AG09319 (cell line): ENCODE results near the gene TSPAN5.

Experiments
- DNase-seq: peaks from one replicate; pipeline ENCODE4 v3.0.0-alpha.2; 2010; ENCODE audit warnings: low read depth; ENCODE audit errors: extremely low read depth
- CTCF ChIP-seq: IDR thresholded peaks from 2 replicates; pipeline ENCODE4 v1.5.1; 2011; ENCODE audit warnings: low read depth, mild to moderate bottlenecking, inconsistent platforms, low read length, moderate library complexity

Gene TSPAN5

DNA sequence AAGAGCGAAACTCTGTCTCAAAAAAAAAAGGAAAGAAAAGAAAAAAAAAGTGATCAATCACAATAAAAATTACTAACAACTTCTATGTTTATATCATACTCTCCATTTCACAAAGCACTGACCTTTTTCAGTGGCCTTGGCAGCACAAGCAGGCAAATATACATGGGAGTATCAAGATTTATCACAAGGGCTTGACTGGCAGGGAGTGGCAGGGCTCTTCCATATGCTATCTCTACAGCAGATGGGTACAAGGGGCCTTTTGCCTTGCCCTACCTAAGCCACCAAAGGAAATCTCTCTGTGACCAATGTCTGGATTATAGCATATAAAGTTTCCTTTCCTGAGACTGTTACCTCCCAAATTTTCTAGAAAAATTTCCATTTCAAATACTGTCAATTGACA is 24.4 kb downstream of the TSPAN5 start:
- no peak for TF ChIP-seq CTCF
- no peak for DNase-seq

GRCh38 chr4:98633159-98633558 is 25.3 kb downstream of the TSPAN5 start:
- DNase-seq = no peak

GRCh38 chr4:98632258-98632657 is 26.2 kb downstream of the TSPAN5 start:
- no peak for TF ChIP-seq CTCF

More at GRCh38 chr4:98633159-98633558, 25.3 kb downstream of the TSPAN5 start:
- no peak for TF ChIP-seq CTCF

DNA sequence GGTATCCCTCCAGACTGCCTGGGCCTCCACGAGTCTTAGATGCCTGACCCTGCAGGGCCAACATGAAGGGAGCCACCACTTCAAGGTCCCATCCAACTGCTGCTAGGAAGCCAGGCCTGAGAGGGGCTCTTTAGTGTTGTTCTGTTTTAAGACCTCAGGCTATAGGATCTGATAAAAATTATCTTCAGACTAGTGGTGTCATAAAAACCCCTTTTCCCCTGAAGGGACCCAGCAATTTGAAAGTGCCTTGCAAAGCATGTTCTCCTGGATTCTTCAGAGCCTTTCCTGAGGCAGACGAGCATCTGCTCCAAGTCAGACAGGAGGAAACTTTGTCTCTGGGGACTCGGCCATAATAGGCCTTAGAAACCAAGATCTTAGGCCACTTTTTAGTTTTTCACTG is 26.9 kb downstream of the TSPAN5 start:
- no peak for DNase-seq
- no peak for TF ChIP-seq CTCF

More at GRCh38 chr4:98632258-98632657, 26.2 kb downstream of the TSPAN5 start:
- no peak for DNase-seq

DNA sequence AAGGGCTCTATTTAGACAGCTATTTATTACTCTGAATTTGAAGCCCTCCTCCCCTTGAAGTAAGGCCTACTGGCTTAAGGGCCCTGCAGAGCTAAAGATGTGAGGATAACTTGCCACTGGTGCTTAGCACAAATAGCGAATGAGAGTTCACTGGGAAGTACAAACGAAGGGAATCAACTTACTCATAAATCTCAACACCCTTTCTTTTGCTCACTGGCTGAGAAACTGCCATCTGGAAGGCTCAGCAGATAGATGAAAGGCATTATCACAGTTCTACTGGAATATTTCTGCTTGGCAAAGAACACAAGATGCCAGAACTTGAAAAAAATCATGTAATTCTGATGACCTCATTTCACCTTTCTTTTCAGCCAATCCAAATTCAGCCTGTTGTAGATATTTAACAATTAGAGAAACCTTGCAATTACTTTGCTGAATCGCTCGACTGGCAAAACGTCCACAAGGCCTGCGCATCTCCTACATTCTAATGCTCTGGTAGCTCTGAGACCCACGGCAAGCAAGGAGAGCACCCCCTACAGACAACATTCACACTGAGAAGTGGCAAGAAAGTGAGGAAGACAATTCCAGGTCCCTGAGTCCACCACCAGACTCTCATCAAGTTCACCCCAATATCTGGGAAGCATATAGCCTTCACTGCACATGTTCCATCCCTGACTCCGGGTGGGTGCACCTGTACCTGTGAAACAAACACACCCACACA is 27.5 kb downstream of the TSPAN5 start:
- DNase-seq = no peak

DNA sequence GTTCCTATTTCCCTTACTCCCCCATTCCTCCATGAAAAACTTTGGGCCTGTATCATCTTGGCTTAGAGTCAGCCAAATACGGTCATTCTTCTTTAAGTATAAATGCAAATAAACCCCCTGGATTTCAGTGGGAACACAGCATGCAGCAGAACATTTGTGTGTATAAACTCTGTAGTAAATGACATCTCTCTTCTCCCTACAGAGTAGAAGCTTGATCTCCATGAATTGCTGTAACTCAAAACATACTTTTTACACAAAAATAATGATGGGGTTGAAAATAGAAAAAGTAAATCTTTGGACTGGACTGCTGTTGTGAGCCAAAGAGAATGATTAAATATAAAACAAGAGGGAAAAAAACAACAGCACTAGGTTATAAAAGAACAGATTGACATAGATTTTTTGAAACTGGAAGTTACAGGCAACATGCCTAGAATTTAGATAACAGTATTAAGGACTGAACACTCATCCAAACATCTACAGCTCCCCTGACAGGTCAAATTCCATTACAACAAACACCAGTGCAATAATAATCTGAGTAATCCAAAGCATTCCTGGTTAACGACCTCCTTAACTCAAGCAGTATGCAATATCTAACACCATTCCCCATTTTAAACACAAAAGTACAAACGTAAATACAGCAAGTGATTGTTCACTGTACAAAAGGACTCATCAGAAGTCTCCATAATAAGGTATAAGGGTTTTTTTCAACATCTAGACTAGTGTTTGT is 30.7 kb downstream of the TSPAN5 start:
- no peak for DNase-seq
- TF ChIP-seq CTCF = no peak

More for the DNA sequence above, 27.5 kb downstream of the TSPAN5 start:
- no peak for TF ChIP-seq CTCF

DNA sequence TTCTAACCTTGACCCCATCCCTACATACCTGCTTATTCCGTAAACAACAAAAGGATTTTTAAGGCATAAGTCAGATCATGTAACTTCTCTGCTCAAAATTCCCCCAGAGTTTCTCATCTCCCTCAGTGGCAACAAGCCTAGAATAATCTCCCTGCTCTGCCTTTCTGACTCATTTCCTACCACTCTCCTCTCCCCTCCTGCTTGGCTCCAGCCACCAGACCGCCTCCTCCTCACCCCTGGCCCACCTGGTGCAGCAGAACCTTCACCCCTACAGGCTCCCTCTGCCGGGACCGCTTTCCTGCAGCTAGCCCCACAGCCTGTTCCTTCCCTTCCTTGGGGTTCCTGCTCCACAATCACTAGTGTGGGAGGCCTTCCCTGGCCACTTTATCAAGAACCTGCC is 32.1 kb downstream of the TSPAN5 start:
- no peak for TF ChIP-seq CTCF
- DNase-seq = peak; percentile 47
